AG09319 (cell line): ENCODE measurements around the gene WBP1L.
"Not testable (repeated sequence)": the region's sequence is repeated elsewhere in the genome, so short reads cannot be mapped to it uniquely, and the experiment has no call there.

Experiments used
- DNase-seq: peaks from one replicate; pipeline ENCODE4 v3.0.0-alpha.2; 2010; ENCODE audit warnings: low read depth; ENCODE audit errors: extremely low read depth
- CTCF ChIP-seq: IDR thresholded peaks from 2 replicates; pipeline ENCODE4 v1.5.1; 2011; ENCODE audit warnings: low read depth, mild to moderate bottlenecking, inconsistent platforms, low read length, moderate library complexity

The WBP1L gene

GRCh38 chr10:102743588-102744373, at the start of gene WBP1L:
WBP1L (plus strand) TSS chr10:102743948; CDS start chr10:102744054, 106 bp downstream.
- DNase-seq: peak; percentile 99
- TF ChIP-seq CTCF: no peak

GRCh38 chr10:102695401-102695800, 48.3 kb upstream of the WBP1L start:
- DNase-seq: not testable (repeated sequence)

DNA sequence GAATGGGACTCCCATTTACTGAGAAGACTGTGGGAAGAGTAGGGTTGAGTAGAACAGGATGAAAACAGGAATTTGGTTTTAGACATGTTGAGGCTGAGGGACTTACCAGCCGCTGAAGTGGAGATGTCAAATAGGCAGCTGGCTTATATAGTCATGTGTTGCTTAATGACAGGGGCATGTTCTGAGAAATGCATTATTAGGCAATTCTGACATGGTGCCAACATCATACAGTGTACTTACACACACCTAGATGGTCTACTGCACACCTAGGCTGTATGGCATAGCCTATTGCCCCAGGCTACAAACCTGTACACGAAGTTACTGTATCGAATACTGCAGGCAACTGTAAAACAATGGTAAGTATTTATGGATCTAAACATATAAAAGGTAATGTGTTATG, 47.0 kb upstream of the WBP1L start:
- no peak for DNase-seq
- no peak for TF ChIP-seq CTCF

GRCh38 chr10:102698894-102699293, 44.9 kb upstream of the WBP1L start:
- DNase-seq: no peak
- no peak for TF ChIP-seq CTCF

GRCh38 chr10:102701272-102701671, 42.5 kb upstream of the WBP1L start:
- no peak for TF ChIP-seq CTCF
- no peak for DNase-seq

DNA sequence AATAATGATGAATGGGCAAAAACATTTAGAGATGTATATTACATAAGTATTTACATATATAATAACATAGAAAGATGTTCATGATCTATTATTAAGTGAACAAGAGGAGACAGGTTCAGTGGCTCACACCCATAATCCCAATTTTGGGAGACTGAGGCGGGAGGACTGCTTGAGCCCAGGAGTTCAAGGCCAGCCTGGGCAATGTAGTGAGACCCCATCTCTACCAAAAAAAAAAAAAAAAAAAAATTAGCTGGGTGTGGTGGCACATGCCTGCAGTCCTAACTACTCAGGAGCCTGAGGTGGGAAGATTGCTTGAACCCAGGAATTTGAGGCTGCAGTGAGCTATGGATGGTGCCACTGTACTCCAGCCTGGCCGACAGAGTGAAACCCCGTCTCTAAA, 42.0 kb upstream of the WBP1L start:
- TF ChIP-seq CTCF: no peak

DNA sequence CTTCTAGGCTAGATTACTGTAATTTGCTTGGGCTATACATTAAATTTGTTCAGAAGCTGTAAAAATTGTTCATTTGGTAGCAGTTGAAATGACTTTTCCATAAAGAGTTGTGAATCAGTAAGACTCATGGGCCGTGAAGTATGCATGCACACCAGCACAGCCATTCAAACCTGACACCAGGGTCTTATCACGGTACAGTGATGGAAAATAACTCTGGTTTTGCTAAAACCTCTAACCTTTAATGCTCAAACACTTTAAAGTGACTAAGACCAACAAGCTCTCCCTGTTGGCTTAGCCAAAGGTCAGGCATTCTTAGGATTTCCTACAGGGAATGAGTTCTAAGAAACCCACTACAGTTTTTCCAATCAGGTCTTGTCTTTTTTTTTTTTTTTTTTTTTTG, 41.0 kb upstream of the WBP1L start:
- no peak for DNase-seq
- no peak for TF ChIP-seq CTCF

More for the DNA sequence above, 42.0 kb upstream of the WBP1L start:
- DNase-seq: no peak

DNA sequence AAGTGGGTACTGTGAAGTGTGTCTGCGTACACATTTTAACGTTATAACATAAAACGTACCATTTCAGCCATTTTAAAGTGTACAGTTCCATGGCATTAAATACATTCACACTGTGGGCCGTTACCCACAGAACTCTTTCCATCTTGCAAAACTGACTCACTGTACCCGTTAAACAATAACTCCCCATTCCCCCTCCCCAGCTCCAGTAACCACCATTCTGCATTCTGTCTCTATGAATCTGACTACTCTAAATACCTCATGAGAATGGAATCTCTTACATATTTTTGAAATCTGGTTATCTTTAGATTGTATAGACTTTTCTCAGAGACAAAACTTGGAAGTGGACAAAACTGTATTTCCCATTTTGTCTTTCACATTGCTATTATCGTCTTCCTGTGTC, 38.8 kb upstream of the WBP1L start:
- TF ChIP-seq CTCF: no peak
- DNase-seq: no peak
